NCI-H2107 (cell line): Measurements from ENCODE around the gene RAP1GAP.

Experiments
- DNase-seq: peaks from one replicate; lab custom pipeline; 2025; lab: John Stamatoyannopoulos, UW

The RAP1GAP gene

GRCh38 chr1:21610027-21610426 is 59.1 kb downstream of the RAP1GAP start:
- no peak for DNase-seq

GRCh38 chr1:21608798-21609197 is 60.4 kb downstream of the RAP1GAP start:
- no peak for DNase-seq

GRCh38 chr1:21607549-21608529 is 61.3 kb downstream of the RAP1GAP start:
- DNase-seq, result no peak

GRCh38 chr1:21605964-21606705 is 63.0 kb downstream of the RAP1GAP start:
- no peak for DNase-seq

GRCh38 chr1:21605012-21605715 is 64.0 kb downstream of the RAP1GAP start:
- no peak for DNase-seq

- no peak for DNase-seq
Observed at GRCh38 chr1:21604208-21604957, 64.8 kb downstream of the RAP1GAP start.

- no peak for DNase-seq
Observed at GRCh38 chr1:21603177-21604138, 65.7 kb downstream of the RAP1GAP start.

GRCh38 chr1:21601278-21602048 is 67.7 kb downstream of the RAP1GAP start:
- DNase-seq, result no peak

GRCh38 chr1:21599402-21599801 is 69.8 kb downstream of the RAP1GAP start:
- DNase-seq, result no peak

- DNase-seq, result no peak
Observed at GRCh38 chr1:21598904-21599303, 70.3 kb downstream of the RAP1GAP start.

GRCh38 chr1:21598417-21598816 is 70.7 kb downstream of the RAP1GAP start:
- no peak for DNase-seq

- no peak for DNase-seq
Observed at GRCh38 chr1:21597753-21598152, 71.4 kb downstream of the RAP1GAP start.

- DNase-seq, result no peak
Observed at GRCh38 chr1:21596628-21597027, 72.5 kb downstream of the RAP1GAP start.

- DNase-seq, result no peak
Observed at GRCh38 chr1:21596174-21596573, 73.0 kb downstream of the RAP1GAP start.

GRCh38 chr1:21594935-21595897 is 73.9 kb downstream of the RAP1GAP start:
- no peak for DNase-seq

- no peak for DNase-seq
Observed at GRCh38 chr1:21594501-21594900, 74.7 kb downstream of the RAP1GAP start.

- no peak for DNase-seq
Observed at GRCh38 chr1:21593231-21593630, 75.9 kb downstream of the RAP1GAP start.

GRCh38 chr1:21592086-21592865 is 76.9 kb downstream of the RAP1GAP start:
- DNase-seq, result no peak
